Thymus (tissue), 11 donors: ENCODE results near the gene TNP2. TPM values are rescaled to one million over a fixed set of nuclear protein-coding genes. Genes with fewer than 3 reads are reported as not detected.

Source experiments
- DNase-seq, 9 donors: peaks; one replicate each; pipeline ENCODE4 v3.0.0-alpha.2; 2013; ENCODE audit warnings: low spot score in 9 of 9, low read depth in 6 of 9, missing footprints in 1 of 9
- H3K27ac ChIP-seq, 2 donors: one replicate each; pipeline ENCODE4 v1.5.1; 2013; ENCODE audit warnings: control low read depth in 1 of 2, low read depth in 1 of 2, low read length in 1 of 2, mild to moderate bottlenecking in 1 of 2, moderate library complexity in 1 of 2
- H3K27me3 ChIP-seq, 2 donors: one replicate each; pipeline ENCODE4 v1.5.1; 2013; ENCODE audit warnings: low read length in 1 of 2; ENCODE audit not compliant: control insufficient read depth in 2 of 2, insufficient read depth in 1 of 2
- H3K36me3 ChIP-seq, 2 donors: one replicate each; pipeline ENCODE4 v1.5.1; 2013; ENCODE audit warnings: low read length in 1 of 2, mild to moderate bottlenecking in 1 of 2, moderate library complexity in 1 of 2; ENCODE audit not compliant: control insufficient read depth in 2 of 2, insufficient read depth in 2 of 2
- H3K4me1 ChIP-seq, 2 donors: one replicate each; pipeline ENCODE4 v1.5.1; 2013; ENCODE audit warnings: low read length in 2 of 2; ENCODE audit not compliant: control insufficient read depth in 2 of 2, insufficient read depth in 2 of 2
- H3K4me3 ChIP-seq, 2 donors: one replicate each; pipeline ENCODE4 v1.5.1; 2013; ENCODE audit warnings: low read length in 2 of 2, control low read depth in 1 of 2, mild to moderate bottlenecking in 1 of 2
- H3K9me3 ChIP-seq, 2 donors: one replicate each; pipeline ENCODE4 v1.5.1; 2013; ENCODE audit warnings: low read length in 1 of 2, mild to moderate bottlenecking in 1 of 2; ENCODE audit not compliant: control insufficient read depth in 2 of 2, insufficient read depth in 1 of 2
- WGBS: extraction: QIAGEN DNeasy Blood & Tissue Kit; methylation state at CpG from one replicate; pipeline ENCODE4 v1.1.7; 2013; 5-methylcytosine and 5-hydroxymethylcytosine counted together
- polyA plus RNA-seq: library from polyadenylated mRNA; stranded (reverse); fragments of 200-250 nt; gene quantifications from one replicate; pipeline ENCODE4 v1.2.3, GENCODE V29; 2013
- total RNA-seq: library from RNA; stranded (reverse); fragments of 120-200 nt; gene quantifications from one replicate; pipeline ENCODE4 v1.2.4, GENCODE V29; 2013
- donor health status: healthy.

TNP2 gene
- total and polyA plus RNA-seq, 2 donors = not detected

DNA sequence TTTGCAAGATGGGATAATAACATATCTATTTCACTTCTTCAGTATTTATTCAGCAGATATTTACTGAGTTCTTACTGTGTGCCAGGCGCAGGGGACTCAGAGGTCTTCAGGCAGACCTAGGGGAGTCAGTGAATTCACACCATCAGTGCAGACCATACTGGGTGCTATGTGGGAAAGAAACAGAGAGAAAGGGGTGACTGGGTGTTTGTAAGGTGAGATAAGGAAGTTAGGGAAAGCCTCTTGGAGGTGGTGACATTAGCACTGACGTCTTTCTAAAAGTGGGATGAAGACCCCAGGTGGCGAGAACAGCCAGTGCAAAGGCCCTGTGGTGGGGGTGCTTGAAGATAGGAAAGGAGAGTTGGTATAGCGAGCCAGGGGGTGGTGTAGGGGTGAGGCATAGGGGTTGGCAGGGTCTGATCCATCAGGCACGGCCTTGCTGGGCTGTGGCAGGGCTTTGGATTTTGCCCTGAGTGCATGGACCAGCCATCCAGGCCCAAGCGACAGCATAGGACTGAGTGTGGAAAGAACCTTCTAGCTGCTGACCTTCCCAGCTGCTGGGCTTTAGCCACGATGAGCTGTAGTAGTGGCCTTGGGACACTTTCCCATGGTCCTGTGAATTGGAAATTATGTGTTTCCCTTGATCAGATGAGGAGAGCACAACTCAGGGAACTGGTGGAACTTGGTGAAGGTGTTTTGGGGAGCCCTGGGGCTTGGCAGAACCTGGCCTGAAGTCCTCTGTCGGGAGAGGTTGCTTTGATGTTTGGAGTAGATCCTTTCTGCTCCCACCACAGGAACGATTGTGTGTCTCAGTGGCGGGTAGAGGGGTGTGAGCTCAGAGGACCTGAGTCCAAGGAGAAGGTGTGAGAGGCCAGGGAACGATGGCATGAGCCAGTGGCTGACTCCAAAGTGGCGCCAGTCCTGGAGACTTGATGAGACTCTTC, 9.2 kb downstream of the TNP2 start:
- H3K9me3 ChIP-seq = no peaks in the 10 kb centered on the region
- peaks cover 0 to 5% of the 10 kb centered on the region in 2 donors for H3K36me3 ChIP-seq
- peaks cover 22 to 53% of the 10 kb centered on the region in 2 donors for H3K4me1 ChIP-seq
- no peaks in the 10 kb centered on the region for H3K27me3 ChIP-seq
- WGBS = 96% methylated on average over 12 of the region's 12 CpGs
- H3K4me3 ChIP-seq = no peak overlapping the region
- no peak for DNase-seq
- H3K27ac ChIP-seq = no peak overlapping the region

DNA sequence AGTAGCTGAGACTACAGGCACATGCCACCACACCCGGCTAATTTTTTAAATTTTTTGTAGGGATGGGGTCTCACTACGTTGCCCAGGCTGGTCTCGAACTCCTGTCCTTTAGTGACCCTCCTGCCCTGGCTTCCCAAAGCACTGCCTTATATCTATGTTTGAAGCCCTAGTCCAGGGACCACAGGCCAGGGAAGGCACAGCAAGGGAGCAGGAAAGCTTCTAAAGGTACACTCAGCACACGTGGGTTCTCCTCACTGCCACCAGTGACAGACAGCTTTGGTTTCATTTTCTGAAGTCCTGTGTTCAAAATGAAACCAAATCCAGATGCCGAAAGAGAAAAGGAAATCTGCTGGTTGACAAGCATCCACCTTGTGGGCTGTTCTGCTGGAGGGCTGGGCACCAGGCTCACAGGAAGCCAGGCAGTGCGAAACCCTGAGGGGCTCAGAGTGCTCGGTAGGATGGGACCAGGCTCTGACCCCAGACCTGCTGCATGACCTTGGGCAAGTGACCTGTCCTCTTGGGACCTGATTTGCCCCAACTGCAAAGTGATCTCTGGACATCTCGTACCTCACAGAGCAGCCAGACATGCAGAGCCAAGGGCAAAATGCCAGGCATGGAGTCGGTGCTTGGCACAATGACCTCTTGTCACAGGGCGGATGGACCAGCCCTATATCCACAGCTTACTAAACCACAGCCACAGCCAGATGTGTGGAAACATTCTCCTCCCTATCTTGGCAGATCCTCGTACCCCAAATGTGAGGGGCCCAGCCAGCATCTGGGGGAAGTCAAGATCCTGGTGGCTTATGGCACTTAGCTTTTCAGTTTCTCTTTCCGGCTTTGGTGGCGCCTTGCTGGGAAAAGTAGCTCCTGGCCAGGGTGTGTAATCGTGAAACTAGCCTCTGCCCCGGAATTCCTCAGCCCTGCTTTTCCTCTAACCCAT, 10.3 kb downstream of the TNP2 start:
- WGBS = 42% methylated on average over 15 of the region's 15 CpGs
- Histone ChIP-seq H3K27ac (peak overlapping the region; percentile 22 to 66), H3K36me3 (peaks cover 9 to 17% of the 10 kb centered on the region in 2 donors), H3K9me3 (no peaks in the 10 kb centered on the region), H3K4me1 (peaks cover 25 to 54% of the 10 kb centered on the region in 2 donors), H3K4me3 (peak overlapping the region in 1 of 2 donors; percentile 19), H3K27me3 (no peaks in the 10 kb centered on the region)
- peak in 6 of 9 donors; percentile 50 to 86 (median 63) for DNase-seq

DNA sequence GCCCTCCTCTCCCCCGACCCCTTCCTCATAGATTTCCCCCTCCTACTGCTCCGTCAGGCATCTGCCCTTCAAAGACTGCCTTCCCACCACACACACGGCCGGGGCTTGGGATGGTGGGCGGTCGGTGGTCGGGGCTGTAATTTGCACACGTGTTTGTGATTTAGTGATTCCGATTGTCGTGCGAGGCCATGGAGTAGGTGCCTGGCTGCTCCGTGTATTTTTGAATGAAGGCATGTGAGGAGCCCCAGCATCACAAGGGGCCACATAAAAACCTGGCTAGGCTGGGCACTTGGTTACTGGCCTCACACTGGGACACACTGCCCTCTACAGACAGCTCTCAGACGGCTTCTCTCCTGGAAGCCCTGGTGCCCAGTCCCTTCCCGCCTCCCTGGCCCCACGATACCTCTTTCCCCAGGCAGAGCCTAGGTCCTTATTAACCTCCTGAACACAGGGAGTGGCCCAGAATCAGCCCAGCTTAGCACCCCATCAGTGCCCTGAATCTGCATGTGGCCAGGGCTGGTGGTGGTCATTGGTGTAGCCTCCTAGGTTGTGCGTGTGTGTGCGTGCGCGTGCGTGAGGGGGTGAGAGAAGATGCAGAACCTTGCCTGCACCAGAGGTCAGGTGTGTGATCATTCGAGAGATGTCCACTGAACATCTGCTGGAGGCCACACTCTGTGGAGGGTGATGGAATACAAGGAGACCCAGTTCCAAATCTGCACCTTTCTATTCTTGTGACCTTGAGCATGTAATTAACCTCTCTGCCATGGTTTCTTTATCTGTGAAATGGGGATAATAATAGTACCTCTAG, 11.8 kb downstream of the TNP2 start:
- H3K27ac ChIP-seq = peak overlapping the region; percentile 37 to 93
- no peaks in the 10 kb centered on the region for H3K9me3 ChIP-seq
- peak in 4 of 9 donors; percentile 50 to 77 (median 58) for DNase-seq
- 30% methylated on average over 21 of the region's 21 CpGs for WGBS
- H3K36me3 ChIP-seq = peaks cover 24 to 31% of the 10 kb centered on the region in 2 donors
- H3K27me3 ChIP-seq = no peaks in the 10 kb centered on the region
- H3K4me3 ChIP-seq = peak overlapping the region; percentile 89 to 93
- H3K4me1 ChIP-seq = peaks cover 25 to 64% of the 10 kb centered on the region in 2 donors

DNA sequence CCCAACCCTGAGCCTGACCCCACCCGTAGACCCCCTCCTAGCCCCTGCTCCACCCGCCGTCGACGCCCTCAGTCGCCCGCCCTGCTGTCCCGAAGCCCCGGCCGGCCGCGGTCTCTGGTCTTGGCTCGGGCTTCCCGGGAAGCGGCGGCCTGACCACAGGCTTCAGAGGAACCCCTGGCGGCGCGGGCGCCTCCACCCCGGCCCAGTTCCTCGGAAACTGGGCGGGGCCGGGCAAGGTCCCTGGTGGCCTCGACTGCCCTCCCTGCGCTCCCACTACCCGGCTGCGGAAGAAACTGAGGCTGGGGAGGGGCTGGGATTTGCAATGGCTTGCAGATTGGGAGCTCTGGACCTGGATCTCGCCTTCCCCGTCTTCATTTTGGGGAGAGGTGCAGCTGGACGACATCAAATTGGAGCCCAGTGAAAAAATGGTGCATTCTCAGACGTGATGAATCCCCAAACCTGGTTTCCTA, 12.4 kb downstream of the TNP2 start:
- Histone ChIP-seq H3K36me3 (peaks cover 30 to 33% of the 10 kb centered on the region in 2 donors), H3K27me3 (no peaks in the 10 kb centered on the region), H3K4me3 (peak overlapping the region; percentile 89 to 93), H3K4me1 (peaks cover 31 to 71% of the 10 kb centered on the region in 2 donors), H3K27ac (peak overlapping the region; percentile 93 to 94), H3K9me3 (no peaks in the 10 kb centered on the region)
- DNase-seq = no peak
- WGBS = under 1% methylated on average over 32 of the region's 32 CpGs

DNA sequence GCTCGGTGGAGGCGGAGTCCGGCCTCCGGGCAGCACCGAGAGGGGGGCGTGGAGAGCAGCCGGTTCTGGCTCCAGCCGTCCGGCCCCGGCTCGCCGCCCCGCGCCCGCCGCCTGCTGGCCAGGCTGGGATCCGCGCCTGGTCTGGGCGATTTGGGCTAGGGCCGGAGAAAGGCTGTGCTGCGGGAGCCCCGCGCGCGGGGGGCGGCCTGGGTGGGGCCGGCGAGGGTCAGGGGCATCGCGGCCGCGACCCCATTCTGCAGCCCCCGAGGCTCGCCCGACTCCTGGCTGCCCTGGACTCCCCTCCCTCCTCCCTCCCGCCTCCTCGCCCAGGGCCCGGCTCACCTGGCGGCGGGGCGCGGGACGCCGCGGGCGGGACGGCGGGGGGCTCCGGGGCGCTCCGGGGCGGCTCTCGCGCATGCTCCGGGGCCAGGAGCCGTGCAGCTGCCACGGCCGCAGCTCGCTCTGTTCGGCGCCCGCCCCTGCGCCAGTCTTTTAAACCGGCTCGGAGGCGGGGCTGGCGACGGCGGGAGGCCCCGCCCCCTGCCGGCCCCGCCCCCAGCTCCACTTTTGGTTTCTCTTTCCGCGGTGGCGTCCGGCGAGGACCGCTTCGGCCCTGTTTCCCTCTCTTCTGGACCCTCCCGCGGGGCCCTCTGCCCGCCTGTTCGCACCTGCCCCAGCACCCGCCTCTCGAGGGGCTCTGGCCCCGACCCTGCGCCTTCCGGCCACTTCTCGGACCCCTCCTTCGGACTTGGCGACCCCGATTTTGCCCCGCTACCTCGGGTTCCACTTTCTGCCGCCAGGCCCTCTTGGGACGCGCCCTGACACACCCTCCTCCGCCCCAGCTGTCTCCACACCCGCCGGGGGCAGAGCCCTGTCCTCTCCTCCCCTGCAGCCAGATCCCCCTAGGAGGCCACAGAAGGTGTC, 13.1 kb downstream of the TNP2 start, which contains the start of gene SOCS1:
TSS of gene SOCS1 (minus strand) at position 468 of the 924 bp plus-strand sequence. CDS start 726 bp downstream, outside the sequence.
- peak in 7 of 9 donors; percentile 57 to 94 (median 85) for DNase-seq
- Histone ChIP-seq H3K36me3 (peaks cover 37 to 38% of the 10 kb centered on the region in 2 donors), H3K4me1 (peaks cover 31 to 77% of the 10 kb centered on the region in 2 donors), H3K27ac (peak within 1 kb of the TSS; percentile 93 to 94), H3K4me3 (peak within 1 kb of the TSS; percentile 89 to 93), H3K9me3 (no peaks in the 10 kb centered on the region), H3K27me3 (no peaks in the 10 kb centered on the region)
- under 1% methylated on average over 100 of the region's 100 CpGs for WGBS

DNA sequence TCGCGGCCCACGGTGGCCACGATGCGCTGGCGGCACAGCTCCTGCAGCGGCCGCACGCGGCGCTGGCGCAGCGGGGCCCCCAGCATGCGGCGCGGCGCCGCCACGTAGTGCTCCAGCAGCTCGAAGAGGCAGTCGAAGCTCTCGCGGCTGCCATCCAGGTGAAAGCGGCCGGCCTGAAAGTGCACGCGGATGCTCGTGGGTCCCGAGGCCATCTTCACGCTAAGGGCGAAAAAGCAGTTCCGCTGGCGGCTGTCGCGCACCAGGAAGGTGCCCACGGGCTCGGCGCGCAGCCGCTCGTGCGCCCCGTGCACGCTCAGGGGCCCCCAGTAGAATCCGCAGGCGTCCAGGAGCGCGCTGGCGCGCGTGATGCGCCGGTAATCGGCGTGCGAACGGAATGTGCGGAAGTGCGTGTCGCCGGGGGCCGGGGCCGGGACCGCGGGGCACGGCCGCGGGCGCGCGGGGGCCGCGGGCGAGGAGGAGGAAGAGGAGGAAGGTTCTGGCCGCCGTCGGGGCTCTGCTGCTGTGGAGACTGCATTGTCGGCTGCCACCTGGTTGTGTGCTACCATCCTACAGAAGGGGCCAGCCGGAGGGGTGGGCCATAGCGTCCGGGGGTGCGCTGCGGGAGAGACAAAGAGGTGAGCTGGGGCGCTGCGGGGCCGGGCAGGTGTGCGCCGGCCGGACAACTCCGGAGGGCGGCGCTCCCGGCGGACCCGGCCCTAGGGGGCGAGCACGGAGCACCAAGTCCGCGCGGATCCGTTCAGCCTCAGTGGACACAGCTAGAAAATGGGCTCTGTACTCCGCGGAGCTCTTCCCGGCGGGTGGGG, 14.0 kb downstream of the TNP2 start:
- peaks cover 31 to 71% of the 10 kb centered on the region in 2 donors for H3K4me1 ChIP-seq
- DNase-seq = peak in 6 of 9 donors; percentile 56 to 84 (median 71)
- no peaks in the 10 kb centered on the region for H3K9me3 ChIP-seq
- 1% methylated on average over 105 of the region's 105 CpGs for WGBS
- H3K36me3 ChIP-seq = peaks cover 40 to 42% of the 10 kb centered on the region in 2 donors
- no peaks in the 10 kb centered on the region for H3K27me3 ChIP-seq
- peak overlapping the region; percentile 84 to 93 for H3K27ac ChIP-seq
- H3K4me3 ChIP-seq = peak overlapping the region; percentile 82 to 93
